HepG2 (cell line): ENCODE data around the gene HSPB6.
A peak's percentile ranks its signal among the peaks of the same experiment; 100 is the strongest.

Experiments used
- CEBPB ChIP-seq: IDR thresholded peaks from 2 replicates; pipeline ENCODE4 v1.6.1; 2011; ENCODE audit warnings: low read depth, low read length, improper control_type of control experiment, borderline replicate concordance
- KAT2B ChIP-seq: fragments of 150-350 bp; IDR thresholded peaks from 2 replicates; pipeline ENCODE4 v1.6.1; 2014; ENCODE audit warnings: low read depth, low read length, borderline replicate concordance
- NFE2L1 ChIP-seq: sonication (generic); formaldehyde crosslinking; IDR thresholded peaks from 2 replicates; pipeline ENCODE4 v1.4.0; 2020; ENCODE audit warnings: missing genetic modification reagents, mild to moderate bottlenecking, borderline replicate concordance
- RBFOX2 ChIP-seq: fragments of 200-400 bp; formaldehyde crosslinking; IDR thresholded peaks from 2 replicates; pipeline ENCODE4 v1.6.1; 2017; ENCODE audit warnings: low read depth, mild to moderate bottlenecking, low read length
- TAF1 ChIP-seq: sonication (generic); formaldehyde crosslinking; IDR thresholded peaks from 2 replicates; pipeline ENCODE4 v1.4.0; 2020; ENCODE audit warnings: missing genetic modification reagents
- TF ChIP-seq, protein P1 (sequence below): sonication (generic); formaldehyde crosslinking; IDR thresholded peaks from 2 replicates; pipeline ENCODE4 v1.4.0; 2020; ENCODE audit warnings: mild to moderate bottlenecking, missing genetic modification reagents
- TF ChIP-seq, protein P2 (sequence below): sonication (generic); formaldehyde crosslinking; IDR thresholded peaks from 2 replicates; pipeline ENCODE4 v1.5.0; 2020; ENCODE audit warnings: mild to moderate bottlenecking, missing genetic modification reagents, moderate library complexity
- TF ChIP-seq, protein P3 (sequence below): sonication (generic); formaldehyde crosslinking; IDR thresholded peaks from 2 replicates; pipeline ENCODE4 v1.8.0; 2022; ENCODE audit warnings: low read depth, missing genetic modification reagents

DNA sequence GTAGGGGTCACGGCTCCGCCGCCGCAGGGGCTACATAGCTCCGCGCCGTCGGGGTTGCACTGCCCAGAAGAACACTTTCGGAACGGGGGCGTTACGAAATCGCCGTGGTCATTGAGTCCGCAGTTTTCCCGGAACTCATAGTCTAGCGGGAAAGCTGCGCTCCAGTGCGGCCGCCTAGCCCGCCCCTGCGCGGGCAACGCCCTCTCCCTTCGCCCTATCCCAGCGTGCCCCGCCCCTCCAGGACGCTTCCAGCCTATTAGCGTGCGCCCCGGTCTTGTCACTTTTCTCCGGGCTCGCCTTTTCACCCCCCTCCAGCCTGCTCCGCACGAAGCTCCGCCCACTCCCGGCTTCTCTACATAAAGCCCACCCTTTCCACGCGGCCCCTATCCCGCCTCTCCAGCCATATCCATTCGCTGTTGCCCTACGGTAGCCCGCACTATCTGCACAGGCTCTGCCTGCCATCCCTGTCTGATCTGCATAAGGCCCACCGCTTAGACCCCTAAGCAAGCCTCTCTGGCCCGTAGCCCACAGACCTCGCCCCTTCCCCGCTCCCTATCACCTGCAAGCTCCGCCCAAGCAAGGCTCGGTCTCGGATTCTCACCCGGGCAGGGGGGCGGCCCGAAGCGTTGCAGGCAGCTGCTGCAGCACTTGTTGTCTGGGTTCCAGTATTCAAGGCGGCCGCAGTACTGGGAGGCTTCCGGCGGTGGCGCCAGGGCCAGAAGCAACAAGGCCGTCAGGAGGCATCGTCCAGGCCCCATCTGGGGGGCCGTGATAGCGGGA, 16.2 kb downstream of the HSPB6 start:
- TF ChIP-seq, protein P1, sequence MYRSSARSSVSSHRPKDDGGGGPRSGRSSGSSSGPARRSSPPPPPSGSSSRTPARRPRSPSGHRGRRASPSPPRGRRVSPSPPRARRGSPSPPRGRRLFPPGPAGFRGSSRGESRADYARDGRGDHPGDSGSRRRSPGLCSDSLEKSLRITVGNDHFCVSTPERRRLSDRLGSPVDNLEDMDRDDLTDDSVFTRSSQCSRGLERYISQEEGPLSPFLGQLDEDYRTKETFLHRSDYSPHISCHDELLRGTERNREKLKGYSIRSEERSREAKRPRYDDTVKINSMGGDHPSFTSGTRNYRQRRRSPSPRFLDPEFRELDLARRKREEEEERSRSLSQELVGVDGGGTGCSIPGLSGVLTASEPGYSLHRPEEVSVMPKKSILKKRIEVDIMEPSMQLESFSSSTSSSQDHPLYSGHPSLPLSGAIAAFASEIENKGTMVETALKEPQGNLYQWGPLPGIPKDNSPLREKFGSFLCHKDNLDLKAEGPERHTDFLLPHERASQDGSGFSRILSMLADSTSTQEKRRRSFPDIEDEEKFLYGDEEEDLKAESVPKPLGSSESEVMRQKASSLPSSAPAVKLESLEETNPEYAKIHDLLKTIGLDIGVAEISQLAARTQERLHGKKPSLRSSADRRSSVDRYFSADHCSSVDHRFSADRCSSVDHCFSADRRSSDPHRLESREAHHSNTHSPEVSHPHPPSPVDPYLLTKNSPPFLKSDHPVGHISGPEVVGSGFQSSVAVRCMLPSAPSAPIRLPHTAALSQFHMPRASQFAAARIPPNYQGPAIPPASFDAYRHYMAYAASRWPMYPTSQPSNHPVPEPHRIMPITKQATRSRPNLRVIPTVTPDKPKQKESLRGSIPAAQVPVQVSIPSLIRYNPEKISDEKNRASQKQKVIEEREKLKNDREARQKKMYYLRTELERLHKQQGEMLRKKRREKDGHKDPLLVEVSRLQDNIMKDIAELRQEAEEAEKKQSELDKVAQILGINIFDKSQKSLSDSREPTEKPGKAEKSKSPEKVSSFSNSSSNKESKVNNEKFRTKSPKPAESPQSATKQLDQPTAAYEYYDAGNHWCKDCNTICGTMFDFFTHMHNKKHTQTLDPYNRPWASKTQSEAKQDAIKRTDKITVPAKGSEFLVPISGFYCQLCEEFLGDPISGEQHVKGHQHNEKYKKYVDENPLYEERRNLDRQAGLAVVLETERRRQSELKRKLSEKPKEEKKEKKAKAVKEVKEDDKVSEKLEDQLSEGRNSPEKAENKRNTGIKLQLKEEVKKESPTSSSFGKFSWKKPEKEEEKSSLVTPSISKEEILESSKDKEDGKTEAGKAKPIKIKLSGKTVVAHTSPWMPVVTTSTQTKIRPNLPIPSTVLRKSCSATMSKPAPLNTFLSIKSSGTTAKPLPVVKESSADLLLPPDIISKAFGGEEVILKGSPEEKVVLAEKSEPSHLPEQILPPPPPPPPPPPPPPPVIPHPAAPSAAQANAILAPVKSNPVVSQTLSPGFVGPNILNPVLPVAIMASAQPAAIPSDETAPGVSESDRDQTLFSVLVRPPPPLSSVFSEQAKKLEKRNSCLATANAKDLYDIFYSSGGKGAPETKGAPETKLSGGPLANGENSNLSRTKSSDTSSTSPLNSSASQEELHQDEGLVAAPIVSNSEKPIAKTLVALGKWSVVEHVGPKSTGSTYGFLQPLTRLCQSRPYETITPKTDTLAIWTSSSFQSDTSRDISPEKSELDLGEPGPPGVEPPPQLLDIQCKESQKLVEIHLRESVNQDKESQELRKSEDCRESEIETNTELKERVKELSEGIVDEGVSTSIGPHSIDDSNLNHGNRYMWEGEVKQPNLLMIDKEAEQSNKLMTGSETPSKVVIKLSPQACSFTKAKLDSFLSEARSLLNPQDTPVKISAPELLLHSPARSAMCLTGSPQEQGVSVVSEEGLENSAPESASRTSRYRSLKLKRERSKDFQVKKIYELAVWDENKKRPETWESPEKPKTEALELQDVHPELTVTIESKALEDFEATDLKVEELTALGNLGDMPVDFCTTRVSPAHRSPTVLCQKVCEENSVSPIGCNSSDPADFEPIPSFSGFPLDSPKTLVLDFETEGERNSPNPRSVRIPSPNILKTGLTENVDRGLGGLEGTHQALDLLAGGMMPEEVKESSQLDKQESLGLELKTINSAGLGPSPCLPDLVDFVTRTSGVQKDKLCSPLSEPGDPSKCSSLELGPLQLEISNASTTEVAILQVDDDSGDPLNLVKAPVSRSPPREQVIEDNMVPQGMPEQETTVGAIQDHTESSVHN: no peak; the same call in 1 of the 2 replicates
- TF ChIP-seq TAF1 (CRISPR knock-in tag) (peak; percentile 65; the same call in 1 of the 2 replicates), RBFOX2 (peak; percentile 79), KAT2B (no peak), CEBPB (peak; percentile 96), NFE2L1 (CRISPR knock-in tag) (peak; percentile 68; the same call in 1 of the 2 replicates)
- TF ChIP-seq, protein P2, sequence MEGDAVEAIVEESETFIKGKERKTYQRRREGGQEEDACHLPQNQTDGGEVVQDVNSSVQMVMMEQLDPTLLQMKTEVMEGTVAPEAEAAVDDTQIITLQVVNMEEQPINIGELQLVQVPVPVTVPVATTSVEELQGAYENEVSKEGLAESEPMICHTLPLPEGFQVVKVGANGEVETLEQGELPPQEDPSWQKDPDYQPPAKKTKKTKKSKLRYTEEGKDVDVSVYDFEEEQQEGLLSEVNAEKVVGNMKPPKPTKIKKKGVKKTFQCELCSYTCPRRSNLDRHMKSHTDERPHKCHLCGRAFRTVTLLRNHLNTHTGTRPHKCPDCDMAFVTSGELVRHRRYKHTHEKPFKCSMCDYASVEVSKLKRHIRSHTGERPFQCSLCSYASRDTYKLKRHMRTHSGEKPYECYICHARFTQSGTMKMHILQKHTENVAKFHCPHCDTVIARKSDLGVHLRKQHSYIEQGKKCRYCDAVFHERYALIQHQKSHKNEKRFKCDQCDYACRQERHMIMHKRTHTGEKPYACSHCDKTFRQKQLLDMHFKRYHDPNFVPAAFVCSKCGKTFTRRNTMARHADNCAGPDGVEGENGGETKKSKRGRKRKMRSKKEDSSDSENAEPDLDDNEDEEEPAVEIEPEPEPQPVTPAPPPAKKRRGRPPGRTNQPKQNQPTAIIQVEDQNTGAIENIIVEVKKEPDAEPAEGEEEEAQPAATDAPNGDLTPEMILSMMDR (CRISPR knock-in tag): peak; percentile 61
- TF ChIP-seq, protein P3, sequence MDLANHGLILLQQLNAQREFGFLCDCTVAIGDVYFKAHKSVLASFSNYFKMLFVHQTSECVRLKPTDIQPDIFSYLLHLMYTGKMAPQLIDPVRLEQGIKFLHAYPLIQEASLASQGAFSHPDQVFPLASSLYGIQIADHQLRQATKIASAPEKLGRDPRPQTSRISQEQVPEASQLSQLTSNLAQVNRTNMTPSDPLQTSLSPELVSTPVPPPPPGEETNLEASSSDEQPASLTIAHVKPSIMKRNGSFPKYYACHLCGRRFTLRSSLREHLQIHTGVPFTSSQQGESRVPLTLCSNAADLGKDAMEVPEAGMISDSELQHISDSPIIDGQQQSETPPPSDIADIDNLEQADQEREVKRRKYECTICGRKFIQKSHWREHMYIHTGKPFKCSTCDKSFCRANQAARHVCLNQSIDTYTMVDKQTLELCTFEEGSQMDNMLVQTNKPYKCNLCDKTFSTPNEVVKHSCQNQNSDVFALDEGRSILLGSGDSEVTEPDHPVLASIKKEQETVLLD (CRISPR knock-in tag): 0 out of 2 replicates have a peak, but pooled peaks have one; percentile 38
